ENCODE results near the gene CFAP46.
A peak's percentile ranks its signal among the peaks of the same experiment; 100 is the strongest.
"Not testable (repeated sequence)": the region's sequence is repeated elsewhere in the genome, so short reads cannot be mapped to it uniquely, and the experiment has no call there.

Gene CFAP46

GRCh38 chr10:132898391-132899053, 43.8 kb downstream of the CFAP46 start:
- no peak for DNase-seq (ENCODE audit: low spot score)

- no peak for DNase-seq (ENCODE audit: low spot score)
Measured at GRCh38 chr10:132897516-132898381, 44.6 kb downstream of the CFAP46 start.

DNA sequence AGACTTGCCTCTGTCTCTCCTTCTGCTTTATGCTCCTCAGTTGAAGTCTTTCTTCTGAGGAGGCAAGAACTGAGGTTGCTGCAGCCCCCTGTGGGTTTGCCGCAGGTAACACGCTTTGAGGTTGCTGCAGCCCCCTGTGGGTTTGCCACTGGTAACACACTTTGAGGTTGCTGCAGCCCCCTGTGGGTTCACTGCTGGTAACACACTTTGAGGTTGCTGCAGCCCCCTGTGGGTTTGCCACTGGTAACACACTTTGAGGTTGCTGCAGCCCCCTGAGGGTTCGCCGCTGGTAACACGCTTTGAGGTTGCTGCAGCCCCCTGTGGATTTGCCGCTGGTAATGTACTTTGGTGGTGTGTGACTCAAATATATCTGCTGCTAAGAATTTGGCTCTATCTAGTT, 48.6 kb downstream of the CFAP46 start:
- DNase-seq (ENCODE audit: low spot score), result not testable (repeated sequence)

GRCh38 chr10:132893090-132893489, 49.3 kb downstream of the CFAP46 start:
- DNase-seq (ENCODE audit: low spot score), result no peak

DNA sequence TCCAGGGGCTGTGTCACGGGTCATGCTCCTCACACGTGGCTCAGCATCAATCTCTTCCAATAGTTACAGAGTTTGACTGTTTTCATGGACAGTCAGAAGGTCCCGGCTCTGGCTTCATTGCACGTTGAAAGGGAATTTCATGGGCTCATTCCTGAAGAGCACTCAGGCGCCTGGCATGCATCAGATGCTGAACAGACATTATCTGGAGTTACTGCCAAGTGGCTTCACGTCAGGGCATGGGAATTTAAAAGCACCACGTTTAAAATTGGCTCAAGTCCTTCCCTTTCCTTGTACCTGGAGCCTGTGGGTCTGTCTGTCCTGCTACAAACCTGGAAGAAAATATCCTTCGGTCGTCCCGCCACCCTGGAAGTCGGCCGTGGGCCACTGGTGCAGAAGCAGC, 50.4 kb downstream of the CFAP46 start:
- peak; percentile 51 for DNase-seq (ENCODE audit: low spot score)

- DNase-seq (ENCODE audit: low spot score), result no peak
Measured at GRCh38 chr10:132891368-132891767, 51.0 kb downstream of the CFAP46 start.

- DNase-seq (ENCODE audit: low spot score), result no peak
Measured at GRCh38 chr10:132890301-132890700, 52.1 kb downstream of the CFAP46 start.

GRCh38 chr10:132889556-132889955, 52.8 kb downstream of the CFAP46 start:
- no peak for DNase-seq (ENCODE audit: low spot score)

GRCh38 chr10:132888898-132889490, 53.4 kb downstream of the CFAP46 start:
- no peak for DNase-seq (ENCODE audit: low spot score)

DNA sequence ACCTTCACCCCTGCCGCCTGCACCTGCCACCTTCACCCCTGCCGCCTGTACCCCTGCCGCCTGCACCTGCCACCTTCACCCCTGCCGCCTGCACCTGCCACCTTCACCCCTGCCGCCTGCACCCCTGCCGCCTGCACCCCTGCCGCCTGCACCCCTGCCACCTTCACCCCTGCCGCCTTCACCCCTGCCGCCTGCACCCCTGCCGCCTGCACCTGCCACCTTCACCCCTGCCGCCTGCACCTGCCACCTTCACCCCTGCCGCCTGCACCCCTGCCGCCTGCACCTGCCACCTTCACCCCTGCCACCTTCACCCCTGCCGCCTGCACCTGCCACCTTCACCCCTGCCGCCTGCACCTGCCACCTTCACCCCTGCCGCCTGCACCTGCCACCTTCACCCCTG, 53.9 kb downstream of the CFAP46 start:
- DNase-seq (ENCODE audit: low spot score), result not testable (repeated sequence)

DNA sequence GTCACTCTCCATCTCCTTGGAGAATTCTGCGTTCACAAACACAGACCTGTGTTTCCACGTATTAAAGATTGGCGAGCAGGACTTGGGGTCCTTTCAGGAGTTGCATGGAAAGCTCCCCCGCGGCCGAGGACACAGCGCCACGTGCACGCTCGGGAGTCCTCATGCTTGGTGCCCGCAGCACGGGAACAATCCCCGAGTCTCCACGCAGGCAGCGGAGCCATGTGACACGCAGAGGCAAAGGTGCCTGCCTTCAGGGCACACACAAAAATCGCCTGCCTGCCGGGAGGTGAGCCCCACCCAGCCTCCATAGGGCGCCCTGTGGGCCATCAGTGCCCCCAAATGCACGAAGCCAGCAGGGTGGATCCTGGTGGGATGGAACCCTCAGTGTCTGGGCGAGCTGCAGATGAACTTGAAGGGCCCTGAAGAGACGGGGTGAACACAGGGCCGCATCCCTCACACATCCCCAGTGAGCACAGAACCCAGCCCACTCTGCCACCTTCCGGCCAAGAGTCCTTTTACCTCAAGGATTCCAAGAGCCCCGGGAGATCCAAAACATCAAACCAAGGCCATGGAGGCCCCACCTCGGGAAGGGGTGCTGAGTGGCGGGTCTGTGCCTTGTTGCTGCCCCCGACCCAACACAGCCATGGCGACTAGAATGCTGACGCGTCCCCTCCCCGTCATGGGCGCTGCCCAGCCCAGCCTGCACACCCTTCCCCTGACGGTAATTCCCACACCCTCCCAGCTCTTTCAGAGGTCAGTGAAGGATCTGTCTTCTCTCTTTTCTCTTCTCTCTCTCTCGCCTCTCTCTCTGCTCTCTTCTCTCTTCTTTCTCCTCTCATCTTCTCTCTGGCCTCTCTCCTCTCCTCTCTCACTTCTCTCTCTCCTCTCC, 55.9 kb downstream of the CFAP46 start:
- no peak for DNase-seq (ENCODE audit: low spot score)

DNA sequence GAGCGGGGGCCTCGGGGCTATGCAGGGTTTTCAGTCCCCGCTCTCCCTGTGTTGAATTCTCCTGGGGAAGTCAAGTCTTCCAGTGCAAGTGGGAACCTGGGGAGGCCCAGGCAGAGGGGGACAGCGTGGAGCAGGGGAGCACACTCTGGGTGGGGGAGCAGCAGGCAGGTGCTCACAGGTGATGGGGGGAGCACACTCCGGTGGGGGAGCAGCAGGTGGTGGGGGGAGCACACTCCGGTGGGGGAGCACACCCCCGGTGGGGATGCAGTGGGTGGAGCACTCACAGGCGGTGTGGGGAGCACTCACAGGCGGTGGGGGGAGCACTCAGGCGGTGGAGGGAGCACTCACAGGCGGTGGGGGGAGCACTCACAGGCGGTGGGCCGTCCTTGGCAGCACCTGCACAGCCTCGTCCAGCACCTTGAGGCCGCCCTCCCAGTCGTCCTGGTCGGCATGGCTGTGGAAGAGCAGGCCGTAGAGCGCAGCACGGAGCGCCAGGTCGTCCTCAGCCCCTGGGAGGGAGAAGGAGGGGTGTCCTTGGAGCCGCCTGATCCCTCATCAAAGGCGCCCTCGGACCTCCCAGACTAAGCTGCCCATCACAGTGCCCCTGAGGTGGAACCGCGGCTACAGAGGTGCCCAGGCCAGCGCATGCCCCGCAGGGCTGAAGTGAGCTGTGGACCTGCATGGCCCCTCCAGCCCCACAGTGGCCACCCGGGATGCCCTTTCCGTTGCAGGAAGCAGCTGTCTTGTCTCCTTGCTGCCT, 56.7 kb downstream of the CFAP46 start:
- DNase-seq (ENCODE audit: low spot score), result no peak

GRCh38 chr10:132884691-132885271, 57.6 kb downstream of the CFAP46 start:
- DNase-seq (ENCODE audit: low spot score), result no peak

GRCh38 chr10:132884041-132884440, 58.3 kb downstream of the CFAP46 start:
- DNase-seq (ENCODE audit: low spot score), result no peak

GRCh38 chr10:132883391-132883881, 58.9 kb downstream of the CFAP46 start:
- no peak for DNase-seq (ENCODE audit: low spot score)

DNA sequence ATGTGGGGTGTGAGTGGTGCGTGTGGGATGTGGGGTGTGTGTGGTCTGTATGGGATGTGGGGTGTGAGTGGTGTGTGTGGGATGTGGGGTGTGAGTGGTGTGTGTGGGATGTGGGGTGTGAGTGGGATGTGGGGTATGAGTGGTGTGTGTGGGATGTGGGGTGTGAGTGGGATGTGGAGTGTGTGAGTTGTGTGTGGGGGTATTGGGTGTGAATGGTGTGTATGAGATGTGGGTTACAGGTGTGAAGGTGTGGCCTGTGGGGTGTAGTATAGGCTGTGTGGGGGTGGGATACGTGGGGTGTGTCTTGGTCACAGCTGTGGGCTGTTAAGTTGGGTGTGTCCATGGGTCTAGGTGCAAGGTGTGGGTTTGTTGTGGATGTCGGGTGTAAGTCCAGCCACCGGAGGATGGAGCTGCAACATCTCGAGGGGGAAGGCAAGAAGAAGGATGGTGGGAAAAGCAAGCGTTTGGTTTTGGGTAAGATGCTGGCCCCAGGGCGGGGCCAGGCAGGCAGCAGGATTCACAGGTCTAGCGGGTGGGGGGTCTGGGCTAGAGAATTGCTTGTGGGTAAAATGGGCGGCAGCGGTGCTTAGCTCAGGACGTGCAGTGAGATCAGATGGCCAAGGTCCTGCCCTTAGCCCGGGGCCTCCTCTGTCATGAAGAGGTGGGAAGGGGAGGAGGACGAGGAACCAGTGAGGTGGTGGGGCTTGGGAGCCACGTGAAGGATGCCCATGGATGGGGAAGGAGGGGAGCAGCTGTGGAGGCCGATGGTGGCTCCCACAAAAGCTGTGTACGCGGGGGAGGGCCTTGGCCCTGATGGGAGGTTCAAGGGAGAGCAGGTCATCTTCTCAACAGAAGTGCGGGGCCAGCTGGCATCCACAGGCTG, 60.1 kb downstream of the CFAP46 start:
- DNase-seq (ENCODE audit: low spot score), result no peak

GRCh38 chr10:132881186-132881920, 61.0 kb downstream of the CFAP46 start:
- DNase-seq (ENCODE audit: low spot score), result no peak

DNA sequence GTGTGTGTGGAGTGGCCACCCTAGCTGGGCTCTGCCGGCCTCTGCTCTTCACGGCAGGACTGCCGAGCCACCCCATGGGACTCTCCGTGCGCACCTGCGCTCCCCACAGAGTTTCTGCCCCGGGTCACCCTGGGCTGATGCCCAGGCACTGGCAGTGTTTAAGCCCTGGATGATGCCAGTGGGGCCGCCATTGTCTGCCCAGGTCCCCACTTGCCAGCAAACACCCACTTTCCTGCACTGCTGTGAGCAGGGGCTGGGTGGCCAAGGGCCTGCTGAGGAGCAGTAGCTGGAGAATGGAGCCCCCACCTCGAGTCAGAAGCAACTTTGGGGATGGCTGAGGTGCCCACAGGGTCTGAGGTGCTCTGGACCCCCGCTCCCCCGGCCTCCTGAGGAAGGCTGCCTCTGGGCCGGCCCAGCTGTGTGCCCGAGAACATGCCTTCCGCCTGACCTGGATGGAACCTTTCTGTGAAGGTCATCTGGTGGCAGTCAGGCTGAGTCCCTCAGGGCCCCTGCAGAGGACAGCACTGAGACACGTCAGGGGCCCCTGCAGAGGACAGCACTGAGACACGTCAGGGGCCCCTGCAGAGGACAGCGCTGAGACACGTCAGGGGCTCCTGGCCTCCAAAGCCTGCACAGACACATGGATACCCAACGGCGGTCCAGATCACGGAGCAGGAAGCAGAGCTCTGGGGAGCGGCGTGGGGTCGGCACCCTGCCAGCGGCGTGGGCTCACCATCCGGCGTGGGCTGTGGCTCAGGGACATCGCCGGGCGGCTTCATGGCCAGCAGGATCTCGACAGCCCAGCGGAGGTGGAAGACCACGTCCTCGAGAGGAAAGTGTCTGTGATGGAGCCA, 62.0 kb downstream of the CFAP46 start:
- no peak for DNase-seq (ENCODE audit: low spot score)

Data from hepatic stellate cell (primary cell).